OCI-LY1 (cell line): Measurements from ENCODE around the gene NCR1.
"Not testable (repeated sequence)": the region's sequence is repeated elsewhere in the genome, so short reads cannot be mapped to it uniquely, and the experiment has no call there.

Experiments
- EZH2 ChIP-seq: fragments of 200-600 bp; sonication (generic), shearing (Covaris generic); IDR thresholded peaks from 2 replicates; pipeline ENCODE4 v1.8.0; 2017; ENCODE audit warnings: borderline replicate concordance, mixed run types, mild to moderate bottlenecking, antibody characterized with exemption, low read length, moderate library complexity, mixed read lengths
- TF ChIP-seq, protein P1 (sequence below): fragments of 200-600 bp; sonication (generic), shearing (Covaris generic); IDR thresholded peaks from 2 replicates; pipeline ENCODE4 v1.5.1; 2017; ENCODE audit warnings: mild to moderate bottlenecking, antibody characterized with exemption, low read length, moderate library complexity, mixed read lengths

- TF ChIP-seq, protein P1, sequence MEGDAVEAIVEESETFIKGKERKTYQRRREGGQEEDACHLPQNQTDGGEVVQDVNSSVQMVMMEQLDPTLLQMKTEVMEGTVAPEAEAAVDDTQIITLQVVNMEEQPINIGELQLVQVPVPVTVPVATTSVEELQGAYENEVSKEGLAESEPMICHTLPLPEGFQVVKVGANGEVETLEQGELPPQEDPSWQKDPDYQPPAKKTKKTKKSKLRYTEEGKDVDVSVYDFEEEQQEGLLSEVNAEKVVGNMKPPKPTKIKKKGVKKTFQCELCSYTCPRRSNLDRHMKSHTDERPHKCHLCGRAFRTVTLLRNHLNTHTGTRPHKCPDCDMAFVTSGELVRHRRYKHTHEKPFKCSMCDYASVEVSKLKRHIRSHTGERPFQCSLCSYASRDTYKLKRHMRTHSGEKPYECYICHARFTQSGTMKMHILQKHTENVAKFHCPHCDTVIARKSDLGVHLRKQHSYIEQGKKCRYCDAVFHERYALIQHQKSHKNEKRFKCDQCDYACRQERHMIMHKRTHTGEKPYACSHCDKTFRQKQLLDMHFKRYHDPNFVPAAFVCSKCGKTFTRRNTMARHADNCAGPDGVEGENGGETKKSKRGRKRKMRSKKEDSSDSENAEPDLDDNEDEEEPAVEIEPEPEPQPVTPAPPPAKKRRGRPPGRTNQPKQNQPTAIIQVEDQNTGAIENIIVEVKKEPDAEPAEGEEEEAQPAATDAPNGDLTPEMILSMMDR, result not testable (repeated sequence)
- TF ChIP-seq EZH2, result not testable (repeated sequence)
Measured at GRCh38 chr19:54907899-54908298, 2.0 kb downstream of the NCR1 start.
